Activated CD8-positive, alpha-beta T cell treated with anti-CD3 and anti-CD28 coated beads for 36 hours (primary cell): ENCODE results near the gene GPN1. TPM values are rescaled to one million over a fixed set of nuclear protein-coding genes. Genes with fewer than 3 reads are reported as not detected.
"Not testable (repeated sequence)": the region's sequence is repeated elsewhere in the genome, so short reads cannot be mapped to it uniquely, and the experiment has no call there.

ENCODE experiments used
- ATAC-seq: fragments of 200-7000 bp; cut with Tn5 transposase; one replicate; pipeline ENCODE4 v1.10.0; 2021; ENCODE audit warnings: mild to moderate bottlenecking, moderate library complexity
- CTCF ChIA-PET: fragments of 350-600 bp; sonication (Branson Sonifier 250); formaldehyde crosslinking; loops from one replicate; lab custom pipeline; 2021; ENCODE audit warnings: antibody characterized with exemption; lab: Charles Lee
- POLR2A ChIA-PET: fragments of 350-600 bp; sonication (Branson Sonifier 250); formaldehyde crosslinking; loops from one replicate; lab custom pipeline; 2021; ENCODE audit warnings: antibody characterized with exemption; lab: Charles Lee
- DNase-seq: peaks from one replicate; pipeline ENCODE4 v3.0.0-alpha.2; 2020
- H3K27ac Mint-ChIP-seq: one replicate; pipeline ENCODE4 v1.8.0; 2021; ENCODE audit warnings: mild to moderate bottlenecking, mixed read lengths
- H3K27me3 Mint-ChIP-seq: one replicate; pipeline ENCODE4 v1.8.0; 2021; ENCODE audit warnings: mixed read lengths
- H3K36me3 Mint-ChIP-seq: one replicate; pipeline ENCODE4 v1.8.0; 2021; ENCODE audit warnings: low read depth, mixed read lengths
- H3K4me1 Mint-ChIP-seq: one replicate; pipeline ENCODE4 v1.8.0; 2021; ENCODE audit warnings: low read depth, mixed read lengths
- H3K4me3 Mint-ChIP-seq: one replicate; pipeline ENCODE4 v1.8.0; 2021; ENCODE audit warnings: mild to moderate bottlenecking, moderate library complexity, mixed read lengths
- H3K9me3 Mint-ChIP-seq: one replicate; pipeline ENCODE4 v1.8.0; 2021; ENCODE audit warnings: mixed read lengths
- intact Hi-C: fragments of 100-400 bp; cut with micrococcal nuclease; formaldehyde crosslinking; loops from one replicate; pipeline ENCODE4 v1.10.0; 2022
- total RNA-seq, 2 experiments: library from RNA; stranded (reverse); gene quantifications; one replicate each; pipeline ENCODE4 v1.2.3, GENCODE V29; 2021
- TF ChIP-seq, protein P1 (sequence below): fragments of 200-600 bp; IDR thresholded peaks from one replicate; pipeline ENCODE4 v1.8.0; 2022; ENCODE audit warnings: antibody characterized with exemption, mild to moderate bottlenecking

The GPN1 gene
- total RNA-seq, 2 experiments from 2014 or later: 37.6 to 41.2 TPM

DNA sequence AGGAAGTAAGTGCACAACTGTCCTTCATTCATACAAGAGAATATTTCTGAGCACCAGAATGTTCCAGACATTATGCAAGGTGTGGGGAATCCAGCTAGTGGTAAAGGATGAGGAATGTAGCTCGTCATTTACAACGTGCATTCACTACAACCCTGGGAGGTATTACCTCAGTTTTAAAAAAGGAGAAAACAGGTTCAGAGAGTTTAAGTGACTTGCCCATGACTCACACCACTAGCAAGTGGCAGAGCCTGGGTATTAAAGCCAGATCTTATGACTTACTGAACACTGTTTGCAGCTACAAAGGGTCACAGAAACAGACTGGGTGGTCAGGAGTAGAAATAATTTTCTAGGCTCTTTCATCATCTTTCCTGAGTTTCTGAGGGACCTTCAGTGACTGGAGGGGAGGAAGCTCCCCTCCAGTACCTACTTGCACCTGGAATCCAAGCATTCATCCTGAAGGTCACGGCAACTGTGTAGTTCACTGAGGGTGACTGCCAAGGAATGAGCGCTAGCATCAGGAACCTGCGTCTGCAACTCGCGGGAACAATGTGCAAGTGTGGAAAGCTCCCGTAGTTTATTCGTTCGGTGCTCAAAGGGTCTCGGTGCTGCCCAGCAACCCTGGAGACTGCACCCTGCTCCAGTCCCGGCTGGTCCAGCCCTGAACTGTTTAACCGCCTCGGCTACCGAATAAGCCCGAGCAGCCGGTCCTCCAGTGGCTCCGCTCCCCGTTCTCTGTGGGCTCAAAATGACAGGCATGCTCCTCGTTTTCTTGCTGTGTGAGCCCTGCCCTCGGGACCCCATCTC, 685 bp upstream of the GPN1 start:
- Mint-ChIP-seq H3K36me3 (peaks cover 22% of the 10 kb centered on the region), H3K9me3 (no peaks in the 10 kb centered on the region), H3K27ac (no peak overlapping the region), H3K27me3 (no peaks in the 10 kb centered on the region), H3K4me1 (peaks cover 28% of the 10 kb centered on the region), H3K4me3 (no peak overlapping the region)
- CTCF ChIA-PET: interaction anchor here (2.8 kb wide), 1 partner anchor 55 kb away, joined by 29 read pairs; no protein-coding TSS in a partner anchor
- peak; percentile 48 for ATAC-seq
- peak; percentile 21 for DNase-seq
- intact Hi-C loops: no loop called here
- POLR2A ChIA-PET: interaction anchor here (0.6 to 3.9 kb wide), 13 partner anchors 8 to 305 kb away, joined by 3 to 22 read pairs (median 4); partner anchors contain the start of genes MPV17, PPM1G, SLC4A1AP and SUPT7L
- TF ChIP-seq, protein P1, sequence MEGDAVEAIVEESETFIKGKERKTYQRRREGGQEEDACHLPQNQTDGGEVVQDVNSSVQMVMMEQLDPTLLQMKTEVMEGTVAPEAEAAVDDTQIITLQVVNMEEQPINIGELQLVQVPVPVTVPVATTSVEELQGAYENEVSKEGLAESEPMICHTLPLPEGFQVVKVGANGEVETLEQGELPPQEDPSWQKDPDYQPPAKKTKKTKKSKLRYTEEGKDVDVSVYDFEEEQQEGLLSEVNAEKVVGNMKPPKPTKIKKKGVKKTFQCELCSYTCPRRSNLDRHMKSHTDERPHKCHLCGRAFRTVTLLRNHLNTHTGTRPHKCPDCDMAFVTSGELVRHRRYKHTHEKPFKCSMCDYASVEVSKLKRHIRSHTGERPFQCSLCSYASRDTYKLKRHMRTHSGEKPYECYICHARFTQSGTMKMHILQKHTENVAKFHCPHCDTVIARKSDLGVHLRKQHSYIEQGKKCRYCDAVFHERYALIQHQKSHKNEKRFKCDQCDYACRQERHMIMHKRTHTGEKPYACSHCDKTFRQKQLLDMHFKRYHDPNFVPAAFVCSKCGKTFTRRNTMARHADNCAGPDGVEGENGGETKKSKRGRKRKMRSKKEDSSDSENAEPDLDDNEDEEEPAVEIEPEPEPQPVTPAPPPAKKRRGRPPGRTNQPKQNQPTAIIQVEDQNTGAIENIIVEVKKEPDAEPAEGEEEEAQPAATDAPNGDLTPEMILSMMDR: no peak

- DNase-seq, ATAC-seq, H3K9me3 Mint-ChIP-seq, H3K4me3 Mint-ChIP-seq, intact Hi-C loops, H3K27me3 Mint-ChIP-seq: not testable (repeated sequence)
- ChIA-PET CTCF (interaction anchor here (2.8 kb wide), 1 partner anchor 53 kb away, joined by 29 read pairs; no protein-coding TSS in a partner anchor), POLR2A (interaction anchor here (0.6 to 3.9 kb wide), 3 partner anchors 7 to 34 kb away, joined by 3 to 22 read pairs (median 3); partner anchors contain the start of gene SLC4A1AP)
- Mint-ChIP-seq H3K27ac (peak overlapping the region; percentile 11), H3K4me1 (peaks cover 31% of the 10 kb centered on the region), H3K36me3 (peaks cover 35% of the 10 kb centered on the region)
Observed at GRCh38 chr2:27630257-27630656, 1.4 kb downstream of the GPN1 start.

GRCh38 chr2:27634291-27634690, 5.4 kb downstream of the GPN1 start:
- ChIA-PET CTCF (interaction anchor here (1.1 to 1.4 kb wide), 2 partner anchors 48 to 50 kb away, joined by 3 to 4 read pairs; no protein-coding TSS in a partner anchor), POLR2A (no interaction called here)
- H3K27me3 Mint-ChIP-seq: no peaks in the 10 kb centered on the region
- H3K4me3 Mint-ChIP-seq: no peak overlapping the region
- DNase-seq (no peak), ATAC-seq (no peak)
- H3K36me3 Mint-ChIP-seq: peaks cover 58% of the 10 kb centered on the region
- no peaks in the 10 kb centered on the region for H3K9me3 Mint-ChIP-seq
- TF ChIP-seq, protein P1: no peak
- intact Hi-C loops: no loop called here
- peaks cover 48% of the 10 kb centered on the region for H3K4me1 Mint-ChIP-seq
- no peak overlapping the region for H3K27ac Mint-ChIP-seq

DNA sequence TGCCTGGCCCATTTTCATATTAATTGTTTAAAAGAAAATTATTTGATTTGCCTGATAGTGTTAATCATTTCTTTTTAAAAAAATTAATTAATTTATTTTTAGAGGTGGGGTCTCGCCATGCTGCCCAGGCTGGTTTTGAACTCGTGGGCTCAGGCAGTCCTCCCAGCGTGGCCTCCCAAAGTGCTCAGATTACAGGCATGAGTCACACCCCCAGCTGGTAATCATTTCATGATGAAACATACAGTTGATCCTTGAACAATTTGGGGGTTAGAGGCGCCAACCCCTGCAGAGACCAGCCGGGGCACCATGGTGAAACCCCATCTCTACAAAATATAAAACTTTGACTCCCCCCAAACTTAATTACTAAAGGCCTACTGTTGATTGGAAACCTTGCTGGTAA, 7.9 kb downstream of the GPN1 start:
- POLR2A ChIA-PET: interaction anchor here (0.7 to 3.5 kb wide), 2 partner anchors 9 to 334 kb away, joined by 3 to 22 read pairs; partner anchors contain the start of genes CCDC121 and GPN1
- H3K27ac Mint-ChIP-seq: no peak overlapping the region

DNA sequence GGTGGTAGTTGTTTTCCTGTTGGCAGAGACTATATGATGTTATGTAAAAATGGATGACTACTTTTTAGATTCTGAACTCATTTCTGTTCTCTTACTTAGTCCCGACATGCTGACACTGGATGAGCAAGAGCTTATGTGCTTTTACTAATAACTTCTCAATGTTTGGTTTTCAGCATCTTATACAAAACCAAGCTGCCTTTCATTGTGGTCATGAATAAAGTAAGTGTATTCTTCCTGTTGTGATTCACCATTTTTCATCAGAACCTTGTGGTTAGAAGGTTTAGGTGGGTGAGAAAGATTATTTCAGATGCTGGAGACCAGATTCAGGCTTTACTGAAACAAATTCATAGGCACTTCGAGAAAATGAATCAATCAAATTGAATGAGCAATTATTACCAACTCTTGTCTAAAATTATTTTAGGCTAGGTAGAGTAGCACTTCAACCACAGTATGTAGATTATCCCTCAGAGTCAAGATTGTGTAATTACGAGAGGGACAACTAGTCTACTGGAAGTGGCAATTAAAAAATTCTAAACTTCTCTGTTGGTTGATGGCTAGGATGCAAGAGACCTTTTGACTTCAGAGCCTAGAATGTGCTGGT, 9.3 kb downstream of the GPN1 start:
- ChIA-PET CTCF (interaction anchor here (0.8 to 2.3 kb wide), 4 partner anchors 9 to 274 kb away, joined by 3 to 11 read pairs (median 4); no protein-coding TSS in a partner anchor), POLR2A (interaction anchor here (1.1 to 3.6 kb wide), 5 partner anchors 9 to 182 kb away, joined by 3 to 22 read pairs (median 13); partner anchors contain the start of genes CCDC121, GPN1, SLC4A1AP and SUPT7L)
- peak; percentile 89 for ATAC-seq
- TF ChIP-seq, protein P1: no peak
- H3K9me3 Mint-ChIP-seq: no peaks in the 10 kb centered on the region
- H3K27ac Mint-ChIP-seq: peak overlapping the region; percentile 94
- H3K36me3 Mint-ChIP-seq: peaks cover 55% of the 10 kb centered on the region
- intact Hi-C loops: no loop called here
- H3K27me3 Mint-ChIP-seq: no peaks in the 10 kb centered on the region
- H3K4me1 Mint-ChIP-seq: peaks cover 34% of the 10 kb centered on the region
- peak; percentile 33 for DNase-seq
- peak overlapping the region; percentile 9 for H3K4me3 Mint-ChIP-seq

More for the DNA sequence above, 7.9 kb downstream of the GPN1 start:
- ATAC-seq: no peak
- CTCF ChIA-PET: interaction anchor here (1.0 kb wide), 1 partner anchor 47 kb away, joined by 3 read pairs; no protein-coding TSS in a partner anchor
- no peaks in the 10 kb centered on the region for H3K9me3 Mint-ChIP-seq
- H3K4me1 Mint-ChIP-seq: peaks cover 39% of the 10 kb centered on the region
- peak; percentile 32 for DNase-seq
- H3K36me3 Mint-ChIP-seq: peaks cover 62% of the 10 kb centered on the region
- TF ChIP-seq, protein P1: no peak
- H3K4me3 Mint-ChIP-seq: no peak overlapping the region
- intact Hi-C loops: no loop called here
- H3K27me3 Mint-ChIP-seq: no peaks in the 10 kb centered on the region
